Neural crest cell (in vitro differentiated cells): ENCODE results near the gene CEACAM19. TPM values are rescaled to one million over a fixed set of nuclear protein-coding genes. Genes with fewer than 3 reads are reported as not detected.

ENCODE experiments used
- DNase-seq: peaks from one replicate; pipeline ENCODE4 v3.0.0; 2021; ENCODE audit warnings: low read depth, mixed read lengths, low spot score
- H3K27ac Mint-ChIP-seq: one replicate; pipeline ENCODE4 v1.8.0; 2021; ENCODE audit warnings: mild to moderate bottlenecking, mixed read lengths; ENCODE audit not compliant: unreplicated experiment
- H3K27me3 Mint-ChIP-seq: 2 replicates; pipeline ENCODE4 v1.8.0; 2021; ENCODE audit warnings: low read depth, mild to moderate bottlenecking, mixed read lengths
- H3K36me3 Mint-ChIP-seq: 2 replicates; pipeline ENCODE4 v1.8.0; 2021; ENCODE audit warnings: low read depth, mild to moderate bottlenecking, mixed read lengths
- H3K4me1 Mint-ChIP-seq: 2 replicates; pipeline ENCODE4 v1.8.0; 2021; ENCODE audit warnings: mixed read lengths
- H3K4me3 Mint-ChIP-seq: one replicate; pipeline ENCODE4 v1.8.0; 2021; ENCODE audit warnings: mild to moderate bottlenecking, mixed read lengths
- H3K9me3 Mint-ChIP-seq: 2 replicates; pipeline ENCODE4 v1.8.0; 2021; ENCODE audit warnings: mixed read lengths
- total RNA-seq: library from RNA; stranded (reverse); gene quantifications from 2 replicates; pipeline ENCODE4 v1.2.1, GENCODE V29; 2021
- TF ChIP-seq, protein P1 (sequence below): fragments of 200-600 bp; sonication (generic); conservative IDR thresholded peaks from 2 replicates; pipeline ENCODE4 v1.5.0; 2021; ENCODE audit warnings: antibody characterized with exemption, mild to moderate bottlenecking

The CEACAM19 gene
- total RNA-seq, 1 donor from 2014 or later: 6.1 TPM

DNA sequence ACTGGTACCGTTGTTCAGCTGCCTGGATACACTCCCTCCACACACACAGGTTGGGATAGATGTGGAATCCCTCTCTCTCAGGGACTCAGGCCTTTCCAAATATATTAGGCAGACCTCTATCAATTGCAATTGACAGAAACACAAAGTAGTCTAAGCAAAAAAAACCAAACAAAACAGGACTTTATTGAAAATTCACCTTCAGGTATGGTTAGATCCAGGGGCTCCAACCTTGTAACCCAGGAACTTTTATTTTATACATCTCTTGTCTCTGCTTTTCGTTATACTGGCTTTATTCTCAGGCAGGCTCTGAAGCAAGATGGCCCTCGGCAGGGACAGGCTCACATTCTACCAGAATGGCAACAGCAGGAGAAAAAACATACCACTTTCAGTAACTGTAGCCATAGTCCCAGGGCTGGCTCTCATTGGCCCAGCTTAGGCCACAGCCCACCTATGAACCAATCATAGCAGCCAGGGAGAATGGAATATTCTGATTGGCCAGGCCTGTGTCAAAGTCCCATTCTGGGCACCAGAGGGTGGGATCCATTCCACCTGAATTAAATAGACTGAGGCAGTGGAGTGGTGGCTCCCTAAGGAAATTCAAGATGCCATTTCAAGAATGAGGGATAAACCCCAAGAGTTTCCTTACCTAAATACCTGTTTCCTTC, 13.1 kb upstream of the CEACAM19 start:
- no peaks in the 10 kb centered on the region for H3K9me3 Mint-ChIP-seq
- no peaks in the 10 kb centered on the region for H3K27me3 Mint-ChIP-seq
- no peak overlapping the region for H3K4me3 Mint-ChIP-seq
- H3K27ac Mint-ChIP-seq: no peak overlapping the region
- TF ChIP-seq, protein P1, sequence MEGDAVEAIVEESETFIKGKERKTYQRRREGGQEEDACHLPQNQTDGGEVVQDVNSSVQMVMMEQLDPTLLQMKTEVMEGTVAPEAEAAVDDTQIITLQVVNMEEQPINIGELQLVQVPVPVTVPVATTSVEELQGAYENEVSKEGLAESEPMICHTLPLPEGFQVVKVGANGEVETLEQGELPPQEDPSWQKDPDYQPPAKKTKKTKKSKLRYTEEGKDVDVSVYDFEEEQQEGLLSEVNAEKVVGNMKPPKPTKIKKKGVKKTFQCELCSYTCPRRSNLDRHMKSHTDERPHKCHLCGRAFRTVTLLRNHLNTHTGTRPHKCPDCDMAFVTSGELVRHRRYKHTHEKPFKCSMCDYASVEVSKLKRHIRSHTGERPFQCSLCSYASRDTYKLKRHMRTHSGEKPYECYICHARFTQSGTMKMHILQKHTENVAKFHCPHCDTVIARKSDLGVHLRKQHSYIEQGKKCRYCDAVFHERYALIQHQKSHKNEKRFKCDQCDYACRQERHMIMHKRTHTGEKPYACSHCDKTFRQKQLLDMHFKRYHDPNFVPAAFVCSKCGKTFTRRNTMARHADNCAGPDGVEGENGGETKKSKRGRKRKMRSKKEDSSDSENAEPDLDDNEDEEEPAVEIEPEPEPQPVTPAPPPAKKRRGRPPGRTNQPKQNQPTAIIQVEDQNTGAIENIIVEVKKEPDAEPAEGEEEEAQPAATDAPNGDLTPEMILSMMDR: no peak
- DNase-seq: no peak
- peaks cover 4% of the 10 kb centered on the region for H3K4me1 Mint-ChIP-seq
- peaks cover 18% of the 10 kb centered on the region for H3K36me3 Mint-ChIP-seq

DNA sequence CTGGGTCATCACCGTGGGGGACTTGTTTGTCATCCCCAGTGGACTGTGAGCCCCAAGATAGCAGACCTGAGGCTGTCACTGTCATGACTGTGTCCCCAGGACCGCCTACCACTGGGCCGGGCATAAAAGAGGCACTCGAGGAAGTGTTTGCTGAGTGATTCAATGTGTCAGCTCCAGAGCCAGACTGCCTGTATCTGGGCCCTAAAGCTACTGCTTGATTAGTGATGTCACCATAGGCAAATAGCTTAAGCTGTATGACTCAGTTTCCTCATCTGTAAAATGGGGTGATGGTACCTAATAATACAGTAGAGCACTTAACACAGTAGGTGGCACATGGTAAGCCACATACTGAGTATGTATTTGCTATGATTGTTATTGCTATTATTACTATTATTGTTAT, 11.2 kb upstream of the CEACAM19 start:
- no peak for DNase-seq
- Mint-ChIP-seq H3K27me3 (no peaks in the 10 kb centered on the region), H3K9me3 (no peaks in the 10 kb centered on the region), H3K36me3 (peaks cover 16% of the 10 kb centered on the region), H3K4me3 (no peak overlapping the region), H3K4me1 (peaks cover 4% of the 10 kb centered on the region), H3K27ac (no peak overlapping the region)
- TF ChIP-seq, protein P1: no peak

DNA sequence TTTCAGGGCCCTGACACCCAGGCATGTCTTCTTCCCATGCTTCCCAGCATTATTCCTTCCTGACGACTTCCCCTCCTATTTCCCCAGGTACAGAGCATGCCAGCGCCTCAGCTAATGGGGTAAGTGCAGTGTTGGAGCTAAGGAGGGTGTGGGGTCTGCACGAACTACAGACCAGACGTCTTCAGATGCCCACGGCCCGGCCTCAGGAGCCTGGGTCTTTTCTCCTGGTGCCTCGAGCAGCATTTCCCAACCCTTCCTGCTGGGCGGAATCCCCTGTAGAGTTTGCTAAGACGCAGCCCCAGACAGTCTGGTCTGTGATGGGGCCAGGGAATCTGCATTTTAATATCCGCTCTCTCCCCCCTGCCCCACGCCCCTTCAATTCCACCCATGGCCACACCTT, 10.1 kb upstream of the CEACAM19 start:
- TF ChIP-seq, protein P1: no peak
- Mint-ChIP-seq H3K27me3 (no peaks in the 10 kb centered on the region), H3K9me3 (no peaks in the 10 kb centered on the region), H3K4me3 (no peak overlapping the region), H3K4me1 (peaks cover 4% of the 10 kb centered on the region), H3K36me3 (peaks cover 16% of the 10 kb centered on the region), H3K27ac (no peak overlapping the region)
- no peak for DNase-seq

DNA sequence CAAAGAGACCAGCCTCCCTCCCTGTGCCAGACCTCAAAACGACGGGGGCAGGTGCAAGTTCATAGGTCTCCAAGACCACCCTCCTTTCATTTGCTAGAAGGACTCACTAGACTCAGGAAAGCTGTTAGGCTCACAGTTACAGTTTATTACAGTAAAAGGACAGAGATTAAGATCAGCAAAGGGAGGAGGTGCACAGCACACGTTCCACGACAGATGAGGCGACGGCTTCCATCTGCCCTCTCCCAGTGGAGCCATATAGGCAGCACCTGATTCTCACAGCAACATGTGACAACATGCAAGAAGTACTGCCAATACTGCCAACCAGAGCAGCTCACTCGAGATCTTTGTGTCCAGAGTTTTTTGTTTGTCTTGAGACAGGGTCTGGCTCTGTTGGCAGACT, 9.4 kb upstream of the CEACAM19 start:
- TF ChIP-seq, protein P1: no peak
- H3K4me3 Mint-ChIP-seq: no peak overlapping the region
- DNase-seq: no peak
- H3K36me3 Mint-ChIP-seq: peaks cover 16% of the 10 kb centered on the region
- H3K27me3 Mint-ChIP-seq: no peaks in the 10 kb centered on the region
- peaks cover 3% of the 10 kb centered on the region for H3K4me1 Mint-ChIP-seq
- no peaks in the 10 kb centered on the region for H3K9me3 Mint-ChIP-seq
- no peak overlapping the region for H3K27ac Mint-ChIP-seq

DNA sequence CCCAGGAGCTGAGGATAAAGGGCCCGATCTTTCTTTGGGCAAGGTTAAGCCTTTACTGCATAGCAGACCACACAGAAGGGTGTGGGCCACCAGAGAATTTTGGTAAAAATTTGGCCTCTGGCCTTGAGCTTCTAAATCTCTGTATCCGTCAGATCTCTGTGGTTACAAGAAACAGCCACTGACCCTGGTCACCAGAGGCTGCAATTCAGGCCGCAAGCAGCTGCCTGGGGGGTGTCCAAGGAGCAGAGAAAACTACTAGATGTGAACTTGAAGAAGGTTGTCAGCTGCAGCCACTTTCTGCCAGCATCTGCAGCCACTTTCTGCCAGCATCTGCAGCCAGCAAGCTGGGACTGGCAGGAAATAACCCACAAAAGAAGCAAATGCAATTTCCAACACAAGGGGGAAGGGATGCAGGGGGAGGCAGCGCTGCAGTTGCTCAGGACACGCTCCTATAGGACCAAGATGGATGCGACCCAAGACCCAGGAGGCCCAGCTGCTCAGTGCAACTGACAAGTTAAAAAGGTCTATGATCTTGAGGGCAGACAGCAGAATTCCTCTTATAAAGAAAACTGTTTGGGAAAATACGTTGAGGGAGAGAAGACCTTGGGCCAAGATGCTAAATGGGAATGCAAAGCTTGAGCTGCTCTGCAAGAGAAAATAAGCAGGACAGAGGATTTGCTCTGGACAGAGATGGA, 8.4 kb upstream of the CEACAM19 start:
- no peak for DNase-seq
- TF ChIP-seq, protein P1: no peak
- no peaks in the 10 kb centered on the region for H3K4me1 Mint-ChIP-seq
- H3K27me3 Mint-ChIP-seq: no peaks in the 10 kb centered on the region
- no peak overlapping the region for H3K4me3 Mint-ChIP-seq
- H3K9me3 Mint-ChIP-seq: no peaks in the 10 kb centered on the region
- H3K27ac Mint-ChIP-seq: peak overlapping the region; percentile 27
- peaks cover 9% of the 10 kb centered on the region for H3K36me3 Mint-ChIP-seq
